ENCODE results near the gene LGALS3BP. TPM values are rescaled to one million over a fixed set of nuclear protein-coding genes. Genes with fewer than 3 reads are reported as not detected.

LGALS3BP gene
- total and polyA plus RNA-seq, 4 donors = 66.0 to 224 (median 79.2) TPM

GRCh38 chr17:79024901-79025737 lies 45.4 kb upstream of the LGALS3BP start:
- Histone ChIP-seq H3K27ac (ENCODE audit: low read depth in 1 of 2, low read length in 2 of 2) (peak overlapping the region; percentile 83 to 87), H3K9me3 (ENCODE audit: control insufficient read depth in 4 of 4, low read length in 3 of 4) (no peaks in the 10 kb centered on the region), H3K36me3 (ENCODE audit: control insufficient read depth in 4 of 4, insufficient read depth in 3 of 4, low read depth in 1 of 4, low read length in 3 of 4) (no peaks in the 10 kb centered on the region), H3K9ac (ENCODE audit: low read depth in 1 of 2, low read length in 2 of 2) (peak overlapping the region in 1 of 2 donors; percentile 54), H3K4me1 (ENCODE audit: control insufficient read depth in 4 of 4, insufficient read depth in 4 of 4, low read length in 3 of 4) (peaks cover 0 to 6% (median 2%) of the 10 kb centered on the region in 4 donors), H3K27me3 (ENCODE audit: control insufficient read depth in 4 of 4, insufficient read depth in 4 of 4, low read length in 3 of 4) (peaks cover 0 to 5% (median 0%) of the 10 kb centered on the region in 4 donors), H3K4me3 (ENCODE audit: low read depth in 1 of 3, low read length in 3 of 3) (peak overlapping the region; percentile 9 to 42 (median 26))
- no peak for DNase-seq (ENCODE audit: low spot score)
- 51% methylated on average over 31 of the region's 31 CpGs for WGBS
- TF ChIP-seq TAF1 (conservative IDR thresholded peaks at IDR 0.05) (no peak), EGR1 (IDR thresholded peaks at IDR 0.05; ENCODE audit: low read depth in 2 of 2) (no peak), NR2F2 (IDR thresholded peaks at IDR 0.05) (no peak), RXRA (IDR thresholded peaks at IDR 0.05) (no peak), HNF4G (IDR thresholded peaks at IDR 0.05) (no peak), MAX (IDR thresholded peaks at IDR 0.05) (no peak), YY1 (IDR thresholded peaks at IDR 0.05) (no peak), FOXA2 (IDR thresholded peaks at IDR 0.05) (no peak), RAD21 (IDR thresholded peaks at IDR 0.05) (no peak), CTCF (IDR thresholded peaks at IDR 0.05; ENCODE audit: low read depth, low read length, missing input control) (no peak), SP1 (IDR thresholded peaks at IDR 0.05) (no peak), ZBTB33 (IDR thresholded peaks at IDR 0.05) (no peak), FOXA1 (IDR thresholded peaks at IDR 0.05) (no peak), JUND (IDR thresholded peaks at IDR 0.05) (no peak), HNF4A (conservative IDR thresholded peaks at IDR 0.05) (no peak)

- H3K4me3 ChIP-seq (ENCODE audit: low read depth in 1 of 3, low read length in 3 of 3) = peak within 1 kb of the TSS; percentile 9 to 42 (median 26)
- WGBS = 2% methylated on average over 77 of the region's 77 CpGs
- no peaks in the 10 kb centered on the region for H3K9me3 ChIP-seq (ENCODE audit: control insufficient read depth in 4 of 4, low read length in 3 of 4)
- H3K27ac ChIP-seq (ENCODE audit: low read depth in 1 of 2, low read length in 2 of 2) = peak within 1 kb of the TSS; percentile 83 to 87
- no peaks in the 10 kb centered on the region for H3K36me3 ChIP-seq (ENCODE audit: control insufficient read depth in 4 of 4, insufficient read depth in 3 of 4, low read depth in 1 of 4, low read length in 3 of 4)
- DNase-seq (ENCODE audit: low spot score) = no peak
- H3K9ac ChIP-seq (ENCODE audit: low read depth in 1 of 2, low read length in 2 of 2) = peak within 1 kb of the TSS; percentile 43 to 54
- peaks cover 0 to 10% (median 0%) of the 10 kb centered on the region in 4 donors for H3K27me3 ChIP-seq (ENCODE audit: control insufficient read depth in 4 of 4, insufficient read depth in 4 of 4, low read length in 3 of 4)
- H3K4me1 ChIP-seq (ENCODE audit: control insufficient read depth in 4 of 4, insufficient read depth in 4 of 4, low read length in 3 of 4) = peaks cover 0 to 6% (median 4%) of the 10 kb centered on the region in 4 donors
- TF ChIP-seq HNF4G (IDR thresholded peaks at IDR 0.05) (no peak), FOXA2 (IDR thresholded peaks at IDR 0.05) (no peak), JUND (IDR thresholded peaks at IDR 0.05) (no peak), CTCF (IDR thresholded peaks at IDR 0.05; ENCODE audit: low read depth, low read length, missing input control) (peak; percentile 28)
These were observed 44.4 kb upstream of the LGALS3BP start, which contains the start of gene C1QTNF1 for GRCh38 chr17:79023886-79024771. TSS of gene C1QTNF1 (plus strand) at chr17:79024169. CDS start at chr17:79043969, 19,800 bp downstream.
